Uterus (tissue), 4 donors: Measurements from ENCODE around the gene TMED10. TPM values are rescaled to one million over a fixed set of nuclear protein-coding genes. Genes with fewer than 3 reads are reported as not detected.
A peak's percentile ranks its signal among the peaks of the same experiment; 100 is the strongest.

Source experiments
- DNase-seq, 2 donors: peaks; one replicate each; pipeline ENCODE4 v3.0.0-alpha.2; 2019 to 2020
- H3K27ac ChIP-seq, 2 donors: fragments of 200-600 bp; sonication (generic); 1 replicate in 1 of 2; 2 replicates in 1 of 2; pipeline ENCODE4 v1.5.1; 2016 to 2018
- H3K27me3 ChIP-seq, 2 donors: fragments of 200-600 bp; sonication (generic); one replicate each; pipeline ENCODE4 v1.5.1; 2018 to 2019; ENCODE audit warnings: control low read depth in 1 of 2
- H3K36me3 ChIP-seq, 2 donors: fragments of 200-600 bp; sonication (generic); one replicate each; pipeline ENCODE4 v1.5.1; 2019; ENCODE audit warnings: control low read depth in 1 of 2
- H3K4me1 ChIP-seq, 2 donors: fragments of 200-600 bp; sonication (generic); one replicate each; pipeline ENCODE4 v1.5.1; 2018 to 2019; ENCODE audit warnings: control low read depth in 1 of 2
- H3K4me3 ChIP-seq, 2 donors: fragments of 200-600 bp; sonication (generic); 1 replicate in 1 of 2; 2 replicates in 1 of 2; pipeline ENCODE4 v1.5.1; 2018 to 2019; ENCODE audit warnings: mild to moderate bottlenecking in 1 of 2
- H3K9me3 ChIP-seq, 2 donors: fragments of 200-600 bp; sonication (generic); one replicate each; pipeline ENCODE4 v1.5.1; 2019; ENCODE audit warnings: control low read depth in 1 of 2
- CTCF ChIP-seq, 4 experiments: fragments of 200-600 bp in 2 of 4; fragments of 450-650 bp in 2 of 4; sonication (generic) in 2 of 4; IDR thresholded peaks; one replicate each; pipeline ENCODE4 v1.5.1; 2016 to 2019; ENCODE audit warnings: antibody characterized with exemption in 4 of 4, mild to moderate bottlenecking in 2 of 4, moderate library complexity in 1 of 4
- POLR2A ChIP-seq, 2 donors: fragments of 450-650 bp; IDR thresholded peaks; one replicate each; pipeline ENCODE4 v1.6.1; 2016; ENCODE audit warnings: antibody characterized with exemption in 2 of 2, mild to moderate bottlenecking in 1 of 2, moderate library complexity in 1 of 2
- intact Hi-C: fragments of 100-400 bp; cut with DNase I; formaldehyde crosslinking; loops from one replicate; pipeline ENCODE4 v1.15.1; 2023; ENCODE audit warnings: low total_unique reads
- total RNA-seq, 4 donors: library from RNA; depleted of rRNA in 3 of 4; stranded (reverse); fragments of >200 nt in 3 of 4; gene quantifications; one replicate each; pipeline versions ENCODE4 v1.1.0 to v1.2.4, GENCODE V29; 2014 to 2023
- donor health status: DM: yes; HTN: yes; CAD: no.

Gene TMED10
- total RNA-seq, 4 donors from 2014 or later: 206 to 389 (median 287) TPM

DNA sequence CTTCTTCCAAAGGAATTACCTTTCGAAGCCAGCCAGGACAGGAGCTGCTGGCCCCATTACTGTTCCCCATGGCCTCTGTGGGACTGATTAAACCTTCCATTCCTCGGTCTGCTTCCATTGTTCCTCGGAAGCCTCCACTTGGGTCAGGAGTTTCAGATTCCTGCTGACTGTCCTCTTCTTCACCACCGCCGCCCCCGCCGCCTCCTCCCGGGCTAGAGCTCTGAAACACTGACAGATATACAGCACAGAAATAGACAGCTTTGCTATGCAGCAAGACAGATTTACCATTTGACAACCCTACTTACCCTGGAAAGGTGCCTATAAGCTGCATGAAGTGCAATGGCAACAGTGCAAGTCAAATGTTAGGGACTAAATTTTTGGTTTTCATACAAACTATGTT, 85.2 kb downstream of the TMED10 start:
- no peaks in the 10 kb centered on the region for H3K36me3 ChIP-seq
- no peak overlapping the region for H3K27ac ChIP-seq
- no peak for DNase-seq
- H3K9me3 ChIP-seq: no peaks in the 10 kb centered on the region
- no peak overlapping the region for H3K4me3 ChIP-seq
- H3K4me1 ChIP-seq: no peaks in the 10 kb centered on the region
- TF ChIP-seq POLR2A (IDR thresholded peaks at IDR 0.05) (no peak), CTCF (IDR thresholded peaks at IDR 0.05) (no peak)
- no peaks in the 10 kb centered on the region for H3K27me3 ChIP-seq
- intact Hi-C loops: no loop called here

- Histone ChIP-seq H3K9me3 (no peaks in the 10 kb centered on the region), H3K36me3 (no peaks in the 10 kb centered on the region), H3K27ac (no peak overlapping the region), H3K4me1 (no peaks in the 10 kb centered on the region), H3K4me3 (no peak overlapping the region), H3K27me3 (no peaks in the 10 kb centered on the region)
- intact Hi-C loops: no loop called here
- TF ChIP-seq CTCF (IDR thresholded peaks at IDR 0.05): no peak
- no peak for TF ChIP-seq POLR2A (IDR thresholded peaks at IDR 0.05)
- DNase-seq: no peak
Measured at GRCh38 chr14:75090353-75090752, 86.1 kb downstream of the TMED10 start.

DNA sequence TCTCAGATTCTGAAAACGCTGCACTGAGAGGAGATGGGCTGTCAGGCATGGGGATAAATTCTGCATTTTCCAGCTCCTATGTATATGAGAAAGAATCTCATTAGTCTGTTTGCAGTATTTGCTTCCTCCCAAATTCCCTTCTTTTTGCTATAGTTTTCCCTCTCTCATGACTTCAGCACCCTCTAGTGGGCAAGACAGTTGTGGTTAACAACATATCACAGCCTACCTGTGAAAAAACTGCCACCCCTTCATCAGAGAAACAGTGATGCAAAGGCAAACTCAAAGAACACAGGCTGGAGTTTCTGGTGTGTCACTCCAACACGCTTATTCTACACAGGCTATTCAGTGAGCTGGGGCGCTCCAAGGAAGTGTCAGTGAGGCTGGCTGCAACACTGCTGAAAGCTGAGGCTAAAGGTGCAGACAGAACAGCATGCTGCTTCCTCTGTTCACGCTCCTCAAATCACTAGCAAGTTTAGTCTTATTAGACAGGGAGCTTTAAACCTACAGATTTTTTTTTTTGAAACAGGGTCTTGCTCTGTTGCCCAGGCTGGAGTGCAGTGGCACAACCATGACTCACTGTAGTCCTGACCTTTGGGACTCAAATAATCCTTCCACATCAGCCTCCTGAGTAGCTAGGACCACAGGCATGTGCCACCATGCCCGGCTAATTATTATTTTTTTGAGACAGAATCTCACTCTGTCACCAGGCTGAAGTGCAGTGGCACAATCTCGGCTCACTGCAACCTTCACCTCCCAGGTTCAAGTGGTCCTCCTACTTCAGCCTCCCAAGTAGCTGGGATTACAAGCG, 87.6 kb downstream of the TMED10 start:
- Histone ChIP-seq H3K27ac (no peak overlapping the region), H3K27me3 (no peaks in the 10 kb centered on the region), H3K4me3 (no peak overlapping the region), H3K4me1 (no peaks in the 10 kb centered on the region), H3K9me3 (no peaks in the 10 kb centered on the region), H3K36me3 (no peaks in the 10 kb centered on the region)
- intact Hi-C loops: no loop called here
- DNase-seq: peak in 1 of 2 donors; percentile 54
- peak; percentile 65 to 88 (median 76) for TF ChIP-seq CTCF (IDR thresholded peaks at IDR 0.05)
- no peak for TF ChIP-seq POLR2A (IDR thresholded peaks at IDR 0.05)

GRCh38 chr14:75088153-75088552, 88.3 kb downstream of the TMED10 start:
- no peak for TF ChIP-seq POLR2A (IDR thresholded peaks at IDR 0.05)
- TF ChIP-seq CTCF (IDR thresholded peaks at IDR 0.05): no peak
- intact Hi-C loops: no loop called here
- DNase-seq: no peak
- no peaks in the 10 kb centered on the region for H3K9me3 ChIP-seq
- no peaks in the 10 kb centered on the region for H3K4me1 ChIP-seq
- no peak overlapping the region for H3K27ac ChIP-seq
- no peaks in the 10 kb centered on the region for H3K36me3 ChIP-seq
- H3K4me3 ChIP-seq: no peak overlapping the region
- H3K27me3 ChIP-seq: no peaks in the 10 kb centered on the region

- no peak for TF ChIP-seq POLR2A (IDR thresholded peaks at IDR 0.05)
- TF ChIP-seq CTCF (IDR thresholded peaks at IDR 0.05): no peak
- Histone ChIP-seq H3K4me3 (no peak overlapping the region), H3K36me3 (no peaks in the 10 kb centered on the region), H3K27ac (no peak overlapping the region), H3K9me3 (no peaks in the 10 kb centered on the region), H3K27me3 (no peaks in the 10 kb centered on the region), H3K4me1 (no peaks in the 10 kb centered on the region)
- intact Hi-C loops: no loop called here
- no peak for DNase-seq
Measured at GRCh38 chr14:75084513-75084912, 91.9 kb downstream of the TMED10 start.
